GM19467 (cell line): ENCODE measurements around the gene UQCC3.
"Not testable (repeated sequence)": the region's sequence is repeated elsewhere in the genome, so short reads cannot be mapped to it uniquely, and the experiment has no call there.

ENCODE experiments used
- ATAC-seq: cut with Tn5 transposase; IDR thresholded peaks from one replicate; pipeline ENCODE4 v1.9.1; 2021; ENCODE audit warnings: mild to moderate bottlenecking, moderate library complexity; ENCODE audit not compliant: unreplicated experiment

UQCC3 gene

GRCh38 chr11:62671608-62672389 lies at the start of gene UQCC3, which contains the start of gene LBHD1:
Gene UQCC3 (plus strand): TSS chr11:62671673. CDS start chr11:62671746, 73 bp downstream.
Gene LBHD1 (minus strand): TSS chr11:62672267. CDS start chr11:62670031, 2,236 bp downstream.
- peak; percentile 38 for ATAC-seq

DNA sequence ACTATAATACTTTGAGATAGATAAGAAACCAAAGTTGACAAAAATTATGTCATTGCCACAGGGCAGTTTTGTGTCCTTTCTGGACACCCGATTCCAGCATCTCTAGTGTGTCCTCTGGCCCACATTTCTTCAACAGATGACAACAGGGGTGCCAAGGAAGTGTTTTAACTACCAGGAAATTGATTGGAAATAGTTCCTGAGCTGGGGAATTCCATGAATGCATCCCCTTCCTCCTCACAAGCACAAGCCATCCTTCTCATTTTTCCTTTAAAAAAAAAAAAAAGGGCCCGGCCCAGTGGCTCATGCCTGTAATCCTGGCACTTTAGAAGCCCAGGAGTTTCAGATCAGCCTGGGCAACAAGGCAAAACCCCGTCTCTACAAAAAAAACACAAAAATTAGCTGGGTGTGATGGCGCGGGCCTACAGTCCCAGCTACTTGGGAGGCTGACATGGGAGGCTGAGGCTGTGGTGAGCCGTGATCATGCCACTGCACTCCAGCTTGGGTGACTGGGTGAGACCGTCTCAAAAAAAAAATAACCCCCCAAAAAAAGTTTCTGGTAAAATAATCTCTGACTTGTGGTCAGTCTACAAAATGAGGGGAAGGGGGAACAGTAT lies 48.9 kb upstream of the UQCC3 start:
- ATAC-seq, result no peak

DNA sequence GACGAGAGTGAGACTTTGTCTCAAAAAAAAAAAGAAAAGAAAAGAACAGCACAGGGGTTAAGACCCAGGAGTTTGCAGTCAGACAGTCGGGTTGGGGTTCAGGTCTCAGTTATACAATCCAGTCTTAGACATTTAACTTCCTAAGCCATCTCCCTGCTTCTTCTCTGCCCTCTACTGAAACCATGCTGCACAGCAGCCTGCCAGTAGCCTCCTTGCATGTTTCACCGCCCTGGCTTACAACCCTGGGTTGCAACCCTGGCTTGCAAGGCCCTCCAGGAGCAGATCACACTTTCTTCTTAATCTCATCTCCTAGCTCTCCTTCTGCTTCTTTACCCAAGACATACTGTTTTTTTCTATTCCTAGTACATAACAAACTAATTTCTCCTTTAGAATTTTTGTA lies 43.8 kb upstream of the UQCC3 start:
- no peak for ATAC-seq

- ATAC-seq, result no peak
Measured at GRCh38 chr11:62632492-62632891, 39.0 kb upstream of the UQCC3 start.

DNA sequence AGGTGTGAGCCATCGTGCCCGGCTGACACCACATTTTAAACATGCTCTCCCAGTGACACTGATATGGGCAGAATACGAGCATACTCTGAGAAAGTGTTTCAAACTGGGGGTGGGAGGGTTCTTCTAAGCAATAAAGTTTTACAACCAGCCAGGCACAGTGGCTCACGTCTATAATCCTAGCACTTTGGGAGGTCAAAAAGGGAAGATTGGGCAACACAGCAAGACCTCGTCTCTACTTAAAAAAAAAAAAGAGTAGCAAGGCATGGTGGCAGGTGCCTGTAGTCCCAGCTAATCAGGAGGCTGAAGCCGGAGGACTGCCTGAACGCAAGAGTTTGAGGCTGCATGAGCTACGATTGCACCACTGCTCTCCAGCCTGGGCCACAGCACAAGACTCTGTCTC lies 27.3 kb upstream of the UQCC3 start:
- ATAC-seq, result no peak

DNA sequence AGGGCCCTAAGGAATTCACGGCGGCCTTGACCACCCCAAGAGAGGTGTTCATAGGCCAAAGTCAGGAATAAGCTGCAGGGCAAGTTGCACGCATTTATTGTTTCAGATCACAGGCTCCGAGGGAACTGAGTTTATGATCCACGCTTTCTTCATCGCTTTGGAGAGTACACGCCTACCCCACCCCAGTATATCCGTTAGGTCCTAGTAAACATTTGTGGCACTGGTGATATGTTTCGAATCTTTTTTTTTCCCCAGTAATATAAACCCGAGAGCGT lies 25.9 kb upstream of the UQCC3 start:
- no peak for ATAC-seq

GRCh38 chr11:62645946-62646824 lies 25.3 kb upstream of the UQCC3 start, which contains the start of gene GANAB:
Gene GANAB (minus strand): TSS chr11:62646613. CDS start chr11:62646599, 14 bp downstream.
- peak; percentile 81 for ATAC-seq

DNA sequence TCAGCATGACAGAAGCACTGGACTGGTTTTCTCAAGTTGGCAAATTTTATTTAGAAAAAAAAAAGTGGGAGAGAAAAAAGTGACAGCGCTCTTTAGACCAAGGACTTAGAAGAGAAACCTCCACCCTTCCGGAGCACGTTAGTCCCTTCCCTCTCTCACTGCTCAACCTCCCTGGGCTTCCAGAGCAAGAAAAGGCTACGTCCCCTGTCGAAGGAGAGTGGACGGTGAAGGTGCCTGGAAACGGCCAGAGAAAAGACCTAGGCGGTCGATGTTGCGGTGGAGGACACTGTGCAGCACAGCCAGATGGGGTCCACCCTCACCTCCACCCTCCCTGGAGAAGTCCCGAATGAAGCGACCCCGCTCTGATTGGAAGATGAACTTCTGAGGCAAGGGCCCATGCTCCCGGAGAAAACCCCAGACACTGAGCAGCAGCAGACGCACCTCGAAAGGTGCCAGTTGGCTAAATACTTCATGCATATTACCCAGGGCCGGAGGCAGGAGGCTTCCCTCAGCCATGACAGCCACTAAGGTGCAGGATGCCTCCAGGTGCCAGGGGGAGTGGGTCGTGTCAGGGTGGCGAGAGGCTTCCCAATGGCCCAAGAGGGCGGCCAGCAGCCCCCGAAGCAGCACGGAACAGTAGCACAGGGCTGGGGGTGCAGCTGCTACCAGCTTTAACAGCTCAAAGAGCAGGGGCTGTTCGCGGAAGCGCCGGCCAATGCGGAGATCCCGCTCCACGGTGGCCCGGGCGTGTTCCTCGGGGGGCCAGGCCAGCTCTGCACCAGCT lies 24.5 kb upstream of the UQCC3 start:
- no peak for ATAC-seq

GRCh38 chr11:62647609-62648005 lies 23.9 kb upstream of the UQCC3 start:
- no peak for ATAC-seq

GRCh38 chr11:62648185-62648966 lies 23.1 kb upstream of the UQCC3 start:
- no peak for ATAC-seq

DNA sequence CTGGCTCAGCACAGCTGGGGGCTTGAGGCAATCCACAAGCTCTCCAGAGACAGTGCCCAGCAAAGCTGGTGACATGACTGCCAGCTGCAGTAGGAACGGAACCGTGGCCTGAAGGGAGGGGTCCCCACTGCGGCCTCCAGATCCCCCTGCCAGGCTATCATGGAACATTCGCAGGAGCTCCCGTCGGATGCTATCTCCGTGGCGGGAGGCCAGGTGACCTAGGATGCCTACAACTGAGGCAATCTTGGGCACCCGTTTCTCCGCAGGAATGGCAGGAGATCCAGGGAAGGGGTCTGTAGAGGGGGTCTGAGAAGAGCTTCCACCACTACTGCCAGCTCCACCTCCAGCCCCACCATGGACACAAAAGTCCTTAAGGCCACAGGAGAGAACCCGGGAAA lies 22.5 kb upstream of the UQCC3 start:
- no peak for ATAC-seq

GRCh38 chr11:62649486-62649885 lies 22.0 kb upstream of the UQCC3 start:
- ATAC-seq, result no peak

DNA sequence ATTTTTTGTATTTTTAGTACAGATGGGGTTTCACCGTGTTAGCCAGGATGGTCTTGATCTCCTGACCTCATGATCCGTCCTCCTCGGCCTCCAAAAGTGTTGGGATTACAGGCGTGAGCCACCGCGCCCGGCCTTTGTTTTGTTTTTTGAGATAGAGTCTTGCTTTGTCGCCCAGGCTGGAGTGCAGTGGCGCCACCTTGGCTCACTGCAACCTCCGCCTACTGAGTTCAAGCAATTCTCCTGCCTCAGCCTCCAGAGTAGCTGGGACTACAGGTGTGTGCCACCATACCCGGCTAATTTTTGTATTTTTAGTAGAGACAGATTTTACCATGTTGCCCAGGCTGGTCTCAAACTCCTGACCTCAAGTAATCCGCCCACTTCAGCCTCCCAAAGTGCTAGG lies 21.2 kb upstream of the UQCC3 start:
- ATAC-seq, result not testable (repeated sequence)

GRCh38 chr11:62652161-62653006 lies 19.1 kb upstream of the UQCC3 start:
- no peak for ATAC-seq

- ATAC-seq, result no peak
Measured at GRCh38 chr11:62654297-62654696, 17.2 kb upstream of the UQCC3 start.

DNA sequence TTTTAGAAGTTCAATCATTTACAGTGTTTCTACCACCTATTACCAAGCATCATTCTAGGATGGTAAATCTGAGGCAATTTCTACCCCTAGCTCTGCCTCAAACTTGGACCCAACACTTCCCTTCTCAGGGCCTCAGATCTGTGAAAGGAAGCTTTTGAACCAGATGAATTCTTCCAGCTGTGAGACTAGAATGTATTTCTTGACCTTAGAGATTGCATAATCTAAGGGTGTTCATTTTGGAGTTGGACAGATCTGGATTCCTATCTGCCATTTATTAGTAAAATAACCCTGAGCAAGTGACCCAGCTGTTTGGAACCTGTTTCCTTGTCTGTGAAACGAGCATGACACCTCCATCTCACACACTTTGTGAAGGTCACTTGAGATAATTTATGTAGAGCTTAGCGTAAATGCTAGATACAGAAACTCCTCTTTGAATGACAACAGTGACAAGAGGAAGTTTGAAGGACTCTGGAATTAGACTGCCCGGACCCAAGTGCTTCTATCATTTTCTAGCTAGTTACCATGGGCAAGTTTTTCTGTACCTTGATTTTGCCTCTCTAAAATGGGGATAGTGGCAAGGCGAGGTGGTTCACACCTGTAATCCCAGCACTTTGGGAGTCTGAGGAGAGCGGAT lies 14.6 kb upstream of the UQCC3 start:
- no peak for ATAC-seq

GRCh38 chr11:62664405-62665074 lies 6.9 kb upstream of the UQCC3 start:
- ATAC-seq, result peak; percentile 23

DNA sequence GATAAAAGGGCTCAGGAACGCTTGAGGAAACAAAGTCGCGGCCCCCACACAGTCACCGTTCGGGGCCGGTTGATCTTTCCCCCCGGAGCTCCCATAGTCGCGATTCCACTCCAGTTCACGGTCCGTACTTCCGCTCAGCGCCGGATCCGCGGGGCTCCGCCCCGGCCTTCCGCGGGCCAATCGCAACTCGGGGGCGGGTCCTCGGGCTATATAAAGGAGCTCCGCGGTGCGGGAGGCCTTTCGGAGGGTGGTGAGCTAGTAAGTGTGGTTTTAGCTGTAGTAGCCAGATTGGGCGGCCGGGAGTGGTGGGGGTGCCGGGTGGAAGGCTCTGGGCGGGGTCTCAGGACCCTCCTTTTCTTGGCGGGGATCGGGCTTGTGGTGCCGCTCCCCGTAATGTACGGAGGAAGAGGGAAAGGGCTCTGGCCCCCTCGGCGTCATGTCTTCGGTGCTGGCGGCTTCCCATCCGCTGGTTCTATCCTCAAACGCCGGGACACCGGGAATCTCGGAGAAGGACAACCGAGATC lies 6.3 kb upstream of the UQCC3 start, which contains the start of the genes C11orf98 and CSKMT:
TSS of gene C11orf98 (minus strand) at position 136 of the 524 bp plus-strand sequence. CDS start at position 95, 41 bp downstream.
TSS of gene CSKMT (plus strand) at position 238 of the 524 bp plus-strand sequence. CDS start 568 bp downstream, outside the sequence.
- peak; percentile 80 for ATAC-seq
